Amygdala (tissue), 56 donors: ENCODE measurements around the gene VSIG2.
A peak's percentile ranks its signal among the peaks of the same experiment; 100 is the strongest.

ENCODE experiments used
- DNase-seq, 56 donors: peaks; one replicate each; lab custom pipeline; 2025; lab: John Stamatoyannopoulos, UW

The VSIG2 gene

DNA sequence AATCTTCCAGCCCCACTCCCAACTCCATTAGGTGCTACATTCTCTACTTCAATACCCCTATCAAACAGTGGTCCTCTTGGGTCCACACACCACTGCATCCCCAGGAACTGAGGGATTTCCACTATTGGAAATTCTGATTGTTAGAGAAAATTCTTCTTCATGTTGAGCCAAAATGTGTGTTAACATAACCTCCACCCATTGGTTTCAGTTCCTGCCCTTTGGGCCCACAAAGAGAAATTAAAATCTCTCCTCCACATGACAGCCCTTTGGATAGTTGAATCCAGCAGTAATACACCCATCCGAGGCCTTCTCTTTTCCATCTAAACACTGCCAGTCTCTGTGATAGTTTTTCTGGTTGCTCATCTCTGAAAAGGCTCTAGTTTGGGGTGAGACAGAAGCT, 2.1 kb downstream of the VSIG2 start:
- no peak for DNase-seq

DNA sequence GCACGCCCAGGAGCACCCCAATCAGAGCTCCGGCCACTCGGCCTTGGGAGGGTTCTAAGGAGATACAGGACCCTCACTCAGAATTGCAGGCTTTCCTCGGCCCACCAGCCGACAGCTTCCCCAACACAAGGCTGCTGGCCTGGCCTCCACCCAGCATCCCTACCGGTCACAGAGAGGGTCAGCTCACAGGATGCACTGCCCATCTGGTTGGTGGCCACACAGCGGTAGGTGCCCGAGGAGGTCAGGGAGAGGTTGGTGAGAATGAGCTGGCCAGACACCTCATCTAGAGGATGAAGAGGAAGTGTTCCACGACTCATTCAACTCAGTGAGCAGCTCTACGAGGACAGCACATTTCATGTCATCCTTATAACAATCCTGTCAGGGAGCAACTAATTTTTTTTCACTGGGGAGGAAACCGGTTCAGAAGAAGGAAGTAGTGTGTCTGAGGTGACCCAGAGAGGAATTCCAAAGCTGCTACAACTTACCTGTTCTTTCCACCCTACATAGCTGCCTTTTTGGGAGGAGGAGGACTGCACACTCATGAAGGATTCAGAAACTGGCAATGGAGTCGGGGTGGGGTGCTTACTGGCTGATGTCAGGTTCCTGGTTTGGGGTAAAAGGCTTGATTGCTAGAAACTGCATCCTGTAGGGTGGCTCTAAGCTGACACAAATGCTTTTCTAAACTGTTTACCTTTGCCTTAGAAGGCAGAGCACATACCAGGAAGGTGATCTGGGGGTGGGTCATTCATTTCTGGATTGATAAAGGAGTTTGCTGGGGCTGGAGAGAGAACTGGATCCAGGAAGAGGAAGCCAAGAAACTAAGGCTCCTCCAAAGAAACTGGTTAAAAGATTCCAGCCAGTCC, 3.3 kb downstream of the VSIG2 start:
- DNase-seq: no peak

DNA sequence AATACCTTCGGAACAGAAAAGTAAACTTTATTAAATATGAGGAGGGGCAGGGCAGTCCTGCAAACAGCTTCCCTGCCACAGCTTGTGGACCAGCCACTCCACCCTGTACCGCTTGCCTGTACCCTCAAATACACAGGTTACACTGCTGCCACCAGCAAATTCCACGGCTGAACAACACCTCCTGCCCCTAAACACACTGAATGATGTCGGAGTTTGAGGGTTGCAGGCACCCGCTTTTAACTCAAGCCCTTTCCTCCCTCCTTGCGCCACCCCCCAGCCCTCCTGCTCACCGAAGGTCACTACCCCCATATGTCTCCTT, 4.0 kb downstream of the VSIG2 start:
- no peak for DNase-seq

DNA sequence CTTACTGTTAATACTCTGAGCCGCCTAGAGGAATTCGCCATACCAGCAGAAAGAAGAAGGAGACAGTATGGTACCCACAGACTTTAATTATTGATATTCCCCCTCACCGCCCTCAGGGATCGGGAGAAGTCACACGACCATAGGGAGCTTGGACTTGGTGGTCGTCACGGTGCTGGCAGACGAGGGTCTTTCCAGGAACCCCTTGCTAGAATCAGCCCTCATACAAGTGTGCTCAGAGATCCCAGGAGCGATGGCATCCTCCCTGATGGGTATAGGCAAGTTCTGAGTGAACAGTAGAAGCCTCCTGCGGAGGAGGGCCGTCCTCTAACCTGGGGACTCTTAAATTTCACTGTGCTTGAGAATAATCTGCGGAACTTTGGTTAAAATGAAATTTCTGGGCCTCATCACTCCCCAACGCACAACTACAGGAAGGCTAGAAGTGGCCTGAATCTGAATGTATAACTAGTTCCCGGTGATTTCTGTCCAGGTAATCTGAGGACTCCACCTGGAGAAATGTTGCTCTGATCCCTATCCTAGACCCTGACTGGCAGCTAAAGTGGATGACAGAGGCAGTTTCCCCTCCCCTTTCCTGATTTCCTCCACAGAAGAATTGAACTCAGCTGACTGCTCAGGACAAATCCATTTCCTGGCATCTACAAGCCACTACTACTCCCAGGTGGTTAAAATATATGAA, 4.5 kb downstream of the VSIG2 start:
- no peak for DNase-seq

DNA sequence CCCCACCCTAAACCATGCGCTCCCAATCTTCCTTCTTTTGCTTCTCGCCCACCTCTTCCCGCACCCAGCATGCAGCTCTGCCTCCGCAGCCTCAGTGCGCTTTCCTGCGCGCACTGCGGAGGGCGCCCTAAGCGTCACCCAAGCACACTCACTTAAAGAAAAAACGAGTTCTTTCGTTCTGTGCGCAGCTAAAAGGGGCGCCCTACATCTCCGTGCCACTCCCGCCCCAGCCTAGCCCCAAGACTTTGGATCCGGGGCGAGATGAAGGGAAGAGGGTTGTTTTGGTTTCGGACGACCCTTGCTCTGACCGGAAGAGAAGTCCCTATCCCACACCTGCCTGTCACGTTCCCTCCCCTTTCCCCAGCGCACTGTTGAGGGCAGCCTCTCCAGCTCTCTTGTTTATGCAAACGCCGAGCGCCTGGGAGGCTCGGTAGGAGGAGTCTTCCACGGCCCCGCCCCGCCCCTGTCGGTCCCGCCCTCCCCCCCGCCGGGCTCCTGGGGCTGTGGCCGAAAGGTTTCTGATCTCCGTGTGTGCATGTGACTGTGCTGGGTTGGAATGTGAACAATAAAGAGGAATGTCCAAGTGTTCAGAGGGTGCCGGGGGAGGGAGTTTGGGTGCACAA, 5.3 kb downstream of the VSIG2 start:
- peak in 3 of 56 donors; percentile 16 to 36 (median 25) for DNase-seq

DNA sequence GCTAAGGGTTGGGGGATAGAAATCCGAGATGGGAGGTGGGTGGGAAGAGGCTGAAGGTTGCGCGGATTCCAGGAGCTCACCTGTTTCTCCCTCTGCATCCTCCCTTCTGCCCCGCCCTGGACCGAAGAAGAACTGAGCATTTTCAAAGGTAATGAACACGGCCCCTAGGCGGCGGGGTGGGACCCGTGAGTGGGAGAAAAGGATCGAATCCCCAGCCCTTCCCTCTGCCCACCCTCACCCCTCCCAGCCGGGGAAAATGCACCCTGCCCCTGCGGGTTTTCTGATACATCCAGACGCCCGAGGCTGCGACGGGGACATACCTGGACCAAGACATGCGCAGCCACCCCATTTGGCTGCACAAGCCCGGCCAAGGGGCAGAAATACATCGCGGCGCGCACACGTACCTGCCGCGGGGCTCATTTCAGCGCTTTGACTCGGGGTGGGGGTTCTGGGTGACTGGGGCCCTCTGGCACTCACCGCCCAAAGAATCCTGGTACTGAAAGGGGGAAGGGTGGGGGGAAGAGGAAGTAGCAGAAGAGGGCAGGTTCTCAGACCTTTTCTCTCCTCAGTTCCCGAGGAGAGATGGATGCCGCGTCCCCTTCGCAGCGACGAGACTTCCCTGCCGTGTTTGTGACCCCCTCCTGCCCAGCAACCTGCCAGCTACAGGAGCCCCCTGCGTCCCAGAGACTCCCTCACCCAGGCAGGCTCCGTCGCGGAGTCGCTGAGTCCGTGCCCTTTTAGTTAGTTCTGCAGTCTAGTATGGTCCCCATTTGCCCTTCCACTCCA, 6.0 kb downstream of the VSIG2 start:
- DNase-seq: no peak

DNA sequence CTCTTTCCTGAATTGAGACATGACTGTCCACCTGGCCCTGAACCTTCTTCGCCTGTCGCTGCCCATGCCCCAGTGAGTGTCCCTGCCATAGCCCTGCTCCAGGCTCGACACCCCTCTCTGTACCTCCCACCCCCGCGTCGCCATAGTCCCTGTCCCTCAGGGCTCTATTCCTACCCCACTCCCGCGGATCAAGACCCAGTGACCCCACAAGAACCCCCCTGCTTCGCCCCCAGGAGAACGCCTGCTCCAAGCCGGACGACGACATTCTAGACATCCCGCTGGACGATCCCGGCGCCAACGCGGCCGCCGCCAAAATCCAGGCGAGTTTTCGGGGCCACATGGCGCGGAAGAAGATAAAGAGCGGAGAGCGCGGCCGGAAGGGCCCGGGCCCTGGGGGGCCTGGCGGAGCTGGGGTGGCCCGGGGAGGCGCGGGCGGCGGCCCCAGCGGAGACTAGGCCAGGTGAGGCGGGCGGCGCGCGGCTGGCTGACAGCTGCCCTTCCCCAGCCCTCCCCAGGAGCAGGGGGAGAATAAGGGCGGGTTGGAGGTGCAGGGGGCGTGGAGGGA, 6.7 kb downstream of the VSIG2 start:
- no peak for DNase-seq

DNA sequence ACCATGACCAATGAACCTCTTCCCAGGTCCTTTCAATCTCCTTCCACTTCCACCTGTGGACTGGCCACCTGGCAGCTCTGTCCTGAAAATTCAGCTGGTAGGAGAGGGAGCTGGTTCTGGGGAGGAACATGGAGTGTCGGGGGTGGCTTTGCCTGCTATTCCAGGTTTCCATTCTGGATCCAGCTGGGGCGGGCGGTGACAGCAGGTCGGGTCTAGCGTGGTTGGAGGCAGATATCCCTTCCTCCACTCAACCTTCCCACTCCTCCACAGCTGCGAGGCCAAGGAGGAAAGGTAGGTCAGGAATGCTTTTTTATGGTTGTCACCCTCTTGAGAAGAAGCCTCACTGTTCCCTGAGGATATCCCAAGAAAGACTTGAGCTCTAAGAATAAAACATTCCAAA, 9.0 kb downstream of the VSIG2 start:
- no peak for DNase-seq

DNA sequence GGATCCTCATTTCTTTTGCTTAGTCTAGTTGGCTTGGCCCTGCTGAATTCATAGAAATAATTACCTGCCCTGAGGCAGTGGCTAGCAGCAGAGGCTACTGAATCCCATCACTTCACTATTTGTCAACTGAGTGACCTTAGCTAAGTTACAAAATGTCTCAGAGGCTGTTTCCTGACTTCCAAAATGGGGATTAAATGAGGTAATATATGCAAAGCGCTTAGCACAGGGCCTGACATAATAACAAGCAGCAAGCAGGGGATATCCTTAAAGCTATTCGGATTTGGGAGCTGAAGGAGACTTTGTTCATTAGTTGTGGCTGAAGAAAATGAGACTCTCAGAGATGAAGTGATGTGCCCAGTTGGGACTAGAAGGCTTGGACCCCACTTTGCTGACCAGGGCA, 9.5 kb downstream of the VSIG2 start:
- no peak for DNase-seq

DNA sequence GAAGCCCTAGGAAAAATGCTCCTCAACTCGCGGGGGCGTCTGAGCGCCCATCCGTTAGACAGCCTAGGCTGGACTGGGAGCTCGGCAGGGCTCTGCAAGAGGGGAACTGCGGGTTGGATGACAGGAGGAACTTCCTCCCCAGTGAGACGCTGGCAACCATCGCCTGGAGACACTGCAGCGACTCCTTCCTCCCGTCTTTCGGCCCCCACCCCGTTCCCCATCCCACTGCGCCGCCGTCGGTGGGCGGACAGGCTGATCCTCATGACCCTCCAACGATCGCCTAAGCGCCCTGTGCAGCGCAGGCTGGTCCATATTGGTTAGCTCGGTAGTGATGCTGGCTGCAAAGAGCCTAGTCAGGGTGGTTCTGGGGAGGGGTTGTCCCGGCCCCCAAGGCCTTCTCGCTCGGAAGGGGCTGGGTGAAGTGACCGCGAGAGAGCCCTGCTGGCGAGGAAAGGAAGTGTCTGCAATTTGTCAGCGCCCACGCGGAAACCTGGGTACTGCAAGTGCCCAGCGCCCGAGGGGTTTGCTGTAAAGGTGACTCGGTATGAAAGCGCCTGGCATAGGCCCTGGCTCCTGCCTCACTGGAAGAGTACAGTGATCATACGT, 11.7 kb downstream of the VSIG2 start:
- peak in 7 of 56 donors; percentile 20 to 44 (median 29) for DNase-seq

DNA sequence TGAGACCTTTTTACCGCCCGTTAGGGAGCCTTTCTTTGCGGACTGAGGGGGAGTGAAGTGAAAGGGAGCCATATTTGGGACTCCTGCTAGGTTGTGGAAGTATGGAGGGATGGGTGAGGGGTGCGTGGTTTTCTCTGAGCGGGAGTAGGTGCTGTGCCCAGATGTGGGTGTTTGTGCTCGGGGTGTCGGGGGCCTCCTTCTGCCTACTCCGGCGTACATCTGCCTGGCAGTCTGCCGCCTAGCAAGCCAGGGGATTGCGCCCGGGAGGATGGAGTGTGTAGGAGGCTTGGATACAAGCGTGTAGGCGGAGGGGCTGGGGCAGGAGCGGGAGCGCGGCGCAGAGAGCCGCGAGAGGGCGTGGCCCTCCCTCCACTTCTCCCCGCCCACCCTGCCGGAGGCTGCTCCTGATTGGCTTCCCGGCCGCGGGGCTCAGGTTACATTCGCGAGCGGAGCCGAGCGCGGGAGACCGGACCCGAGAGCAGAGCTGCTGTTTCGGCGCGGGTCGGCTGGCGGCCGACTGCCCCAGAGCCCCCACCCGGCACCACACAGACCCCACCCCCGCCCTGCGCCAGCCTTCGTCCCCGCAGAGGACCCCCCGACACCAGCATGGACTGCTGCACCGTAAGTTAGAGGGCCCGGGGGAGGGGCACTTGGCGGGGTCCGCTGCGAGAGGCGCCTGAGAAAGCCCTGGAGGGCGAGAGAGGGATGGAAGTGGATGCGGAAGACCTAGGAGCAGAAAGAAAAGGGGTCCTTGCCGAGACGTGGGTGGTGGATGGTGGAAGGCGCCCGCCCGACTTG, 12.4 kb downstream of the VSIG2 start, which contains the start of gene NRGN:
TSS of gene NRGN (plus strand) at position 464 of the 798 bp plus-strand sequence. CDS start at position 607, 143 bp downstream.
- DNase-seq: peak in 48 of 56 donors; percentile 18 to 82 (median 62)

DNA sequence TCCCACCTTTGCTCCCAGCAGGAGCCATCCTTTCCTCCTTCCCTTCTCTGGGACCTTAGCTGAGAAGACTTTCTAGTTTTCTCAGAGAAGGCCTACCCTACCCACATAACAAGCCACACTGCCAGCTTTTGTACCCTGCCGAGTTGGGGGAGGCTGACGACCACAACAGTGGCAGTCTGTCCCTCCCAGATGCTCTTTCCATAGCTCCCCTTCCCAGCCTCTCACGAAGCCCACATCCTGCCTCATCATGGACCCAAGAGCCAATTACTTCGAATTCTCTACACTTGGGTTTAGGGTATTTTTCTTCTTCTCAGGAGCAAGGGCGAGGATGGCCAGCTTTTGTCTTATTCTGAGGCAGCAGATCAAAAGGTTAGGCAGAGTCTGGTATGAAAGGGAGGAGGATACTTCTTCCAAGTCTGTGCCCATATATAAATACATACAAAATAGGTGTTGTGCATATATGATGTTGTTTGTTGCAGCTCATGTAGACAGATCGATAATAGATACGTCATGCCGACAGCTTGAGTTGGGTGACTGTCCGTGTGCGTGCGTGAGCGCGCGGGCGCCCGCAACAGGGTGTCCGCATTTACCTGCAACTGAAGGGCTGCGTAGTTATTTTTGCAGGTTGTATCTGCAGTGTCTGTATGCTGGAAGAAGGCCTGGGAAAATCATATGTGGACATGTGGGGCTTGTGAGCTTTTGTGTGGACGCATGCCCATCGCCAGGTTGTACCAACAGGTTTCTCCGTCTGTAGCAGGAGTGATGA, 13.2 kb downstream of the VSIG2 start:
- no peak for DNase-seq

DNA sequence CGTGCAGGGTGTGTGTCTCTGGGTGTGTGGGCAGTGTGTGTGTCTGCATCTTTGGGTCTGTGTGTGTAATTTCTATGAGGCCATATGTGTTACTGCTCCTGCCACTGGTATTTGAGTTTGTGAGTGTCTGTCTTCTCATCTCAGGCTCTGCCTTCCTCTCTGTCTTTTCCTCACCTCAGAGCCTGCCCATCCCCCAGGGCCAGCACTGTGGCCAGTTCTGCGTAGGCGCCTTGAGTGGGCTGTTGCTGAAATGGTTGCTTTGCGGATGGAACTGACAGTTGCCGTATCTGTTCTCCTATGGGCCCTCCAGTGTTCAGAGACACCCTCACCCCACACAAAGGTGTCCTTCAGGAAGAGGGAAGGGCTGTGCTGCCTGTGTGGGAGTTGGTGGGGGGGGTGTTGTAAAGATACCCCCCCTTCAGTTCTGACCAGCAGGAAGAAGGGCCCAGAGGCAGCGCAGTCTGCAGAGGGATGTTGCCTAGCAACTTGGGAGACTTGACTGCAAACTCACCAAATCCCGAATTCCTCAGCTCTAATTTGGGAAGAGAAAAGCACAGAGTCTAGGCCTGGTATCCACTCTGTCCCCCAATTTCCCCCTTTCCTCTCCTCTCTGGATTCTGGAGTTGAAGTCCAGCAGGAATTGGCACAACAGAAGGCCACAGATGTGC, 14.3 kb downstream of the VSIG2 start:
- DNase-seq: peak in 5 of 56 donors; percentile 24 to 51 (median 31)

DNA sequence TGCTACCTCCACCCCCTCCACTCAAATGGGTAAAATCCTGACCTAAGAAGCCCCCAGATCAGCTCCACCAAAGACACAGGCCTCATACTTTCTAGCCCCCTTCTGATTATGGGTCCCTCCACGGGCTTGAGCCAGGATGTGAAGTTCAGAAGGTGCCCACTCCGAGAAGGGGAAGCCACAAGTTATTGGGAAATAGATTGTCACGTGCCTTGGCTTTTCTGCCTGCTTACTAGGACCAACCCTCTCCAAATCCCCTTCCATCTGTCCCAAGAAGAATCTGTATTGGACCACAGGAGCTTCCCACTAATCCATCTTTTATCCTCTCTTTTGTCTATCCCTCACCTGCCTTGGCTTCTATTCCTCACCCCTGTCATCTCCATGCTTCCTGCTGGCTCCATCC, 15.3 kb downstream of the VSIG2 start:
- no peak for DNase-seq

DNA sequence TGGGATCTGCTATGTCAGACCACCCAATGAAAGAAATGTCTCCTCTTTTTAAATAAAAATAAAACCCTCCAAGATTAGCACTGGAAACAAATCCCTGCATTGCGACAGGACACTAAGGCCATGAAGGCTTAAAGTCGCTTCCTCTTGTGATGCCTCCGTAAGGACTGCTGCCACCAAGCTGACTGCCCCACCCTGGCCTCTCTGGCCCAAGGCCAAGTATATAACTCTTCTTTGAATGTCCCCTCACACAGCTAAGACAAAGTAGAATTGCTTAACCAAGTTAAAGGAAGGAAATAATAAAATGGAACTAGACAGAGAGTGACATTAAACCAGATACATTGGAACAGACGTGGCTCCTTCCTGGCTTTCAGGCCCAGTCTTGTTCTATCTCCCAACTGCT, 19.8 kb downstream of the VSIG2 start:
- DNase-seq: no peak

DNA sequence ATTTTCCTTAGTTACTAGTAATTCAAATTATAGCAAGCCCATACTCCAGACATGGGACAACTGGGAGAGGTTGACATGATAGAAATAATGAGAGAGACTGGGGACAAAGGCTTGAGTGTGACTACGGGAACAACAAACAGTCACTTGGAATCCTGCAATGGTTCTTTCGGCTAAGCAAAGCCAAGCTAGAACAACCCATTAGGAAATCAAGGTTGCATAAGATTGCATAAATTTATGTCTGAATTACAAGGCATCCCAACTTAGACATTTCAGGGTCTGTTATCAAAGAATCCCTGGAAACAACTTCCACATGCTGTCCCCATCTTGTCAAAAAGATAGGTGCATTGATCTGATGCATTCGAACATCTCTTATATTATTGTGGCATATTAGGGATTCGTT, 22.5 kb downstream of the VSIG2 start:
- DNase-seq: no peak

DNA sequence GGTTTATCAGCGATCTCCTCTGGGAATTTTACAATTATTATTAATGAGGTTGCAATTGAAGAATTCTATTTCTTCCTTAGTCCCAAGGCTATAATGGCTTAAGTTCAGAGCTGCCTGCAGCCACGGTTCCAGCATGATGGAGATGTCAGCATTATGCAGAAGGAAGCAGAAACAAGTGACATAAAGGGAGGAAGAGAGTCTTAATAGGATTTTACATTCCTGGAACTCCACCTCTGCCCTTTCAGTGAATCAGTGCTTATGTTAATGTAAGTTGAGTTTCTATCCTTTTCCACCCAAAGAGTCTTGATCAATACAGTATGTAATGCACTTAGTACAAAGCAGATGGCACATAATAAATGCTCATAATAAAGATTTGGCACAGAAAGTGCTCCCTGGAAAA, 23.9 kb downstream of the VSIG2 start:
- DNase-seq: no peak

DNA sequence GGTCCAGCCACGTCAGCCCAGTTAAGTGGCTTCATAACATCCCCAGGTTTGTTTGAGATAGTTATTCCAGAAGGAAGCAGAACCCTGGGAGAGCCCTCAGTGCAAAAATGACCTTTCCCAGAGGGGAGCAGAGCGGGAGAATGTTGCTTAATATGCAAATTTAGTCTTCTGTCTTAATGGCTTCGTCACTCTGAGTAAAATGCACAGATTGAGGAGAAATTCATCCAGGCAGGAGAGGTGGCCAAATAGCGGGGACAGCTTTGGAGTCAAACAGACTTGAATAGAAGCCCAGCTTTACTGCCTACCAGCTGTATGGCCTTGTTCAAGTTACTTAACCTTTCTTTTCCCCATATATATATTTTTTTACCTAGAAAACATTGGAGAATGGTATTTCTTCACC, 24.6 kb downstream of the VSIG2 start:
- DNase-seq: no peak
